Esophagus muscularis mucosa (tissue), 4 donors: ENCODE data around the gene TMEM45A. TPM values are rescaled to one million over a fixed set of nuclear protein-coding genes. Genes with fewer than 3 reads are reported as not detected.
"Not testable (repeated sequence)": the region's sequence is repeated elsewhere in the genome, so short reads cannot be mapped to it uniquely, and the experiment has no call there.

Experiments
- DNase-seq: peaks from one replicate; pipeline ENCODE4 v3.0.0-alpha.2; 2017; ENCODE audit errors: extremely low spot score
- H3K27ac ChIP-seq, 4 donors: fragments of 200-600 bp; sonication (generic); replicated peaks in 1 of 4; 1 replicate in 3 of 4; 2 replicates in 1 of 4; pipeline ENCODE4 v1.5.1; 2016 to 2019; ENCODE audit warnings: mild to moderate bottlenecking in 1 of 4
- H3K27me3 ChIP-seq, 4 donors: fragments of 200-600 bp; sonication (generic); one replicate each; pipeline versions ENCODE4 v1.5.1 to v1.6.0; 2016 to 2019
- H3K36me3 ChIP-seq, 4 donors: fragments of 200-600 bp; sonication (generic); one replicate each; pipeline ENCODE4 v1.5.1; 2016 to 2019
- H3K4me1 ChIP-seq, 4 donors: fragments of 200-600 bp; sonication (generic); one replicate each; pipeline ENCODE4 v1.5.1; 2016 to 2019
- H3K4me3 ChIP-seq, 4 donors: fragments of 200-600 bp; sonication (generic); 1 replicate in 2 of 4; 2 replicates in 2 of 4; pipeline ENCODE4 v1.5.1; 2016 to 2019; ENCODE audit warnings: mild to moderate bottlenecking in 4 of 4, moderate library complexity in 1 of 4
- H3K9me3 ChIP-seq, 4 donors: fragments of 200-600 bp; sonication (generic); 1 replicate in 3 of 4; 2 replicates in 1 of 4; pipeline ENCODE4 v1.5.1; 2016 to 2019
- EP300 ChIP-seq: sonication (generic); formaldehyde crosslinking; IDR thresholded peaks from one replicate; pipeline ENCODE4 v1.6.1; 2017; ENCODE audit warnings: antibody characterized with exemption
- POLR2A ChIP-seq: fragments of 450-650 bp; IDR thresholded peaks from one replicate; pipeline ENCODE4 v1.6.1; 2017; ENCODE audit warnings: antibody characterized with exemption, moderate library complexity, mild to moderate bottlenecking, low read depth
- POLR2AphosphoS5 ChIP-seq, 2 donors: sonication (generic); formaldehyde crosslinking; IDR thresholded peaks; one replicate each; pipeline ENCODE4 v1.6.1; 2017; ENCODE audit warnings: antibody characterized with exemption in 2 of 2
- WGBS: methylation state at CpG from one replicate; pipeline ENCODE4 v1.1.5; 2018; 5-methylcytosine and 5-hydroxymethylcytosine counted together
- intact Hi-C: fragments of 100-400 bp; cut with DNase I; formaldehyde crosslinking; loops from one replicate; pipeline ENCODE4 v1.15.1; 2023
- total RNA-seq, 4 donors: library from RNA; depleted of rRNA; stranded (reverse); fragments of >200 nt; gene quantifications; one replicate each; pipeline versions ENCODE4 v1.1.0 to v1.2.1, GENCODE V29; 2016
- TF ChIP-seq, protein P1 (sequence below), 3 experiments: fragments of 200-600 bp in 2 of 3; fragments of 450-650 bp in 1 of 3; sonication (generic) in 2 of 3; IDR thresholded peaks; one replicate each; pipeline ENCODE4 v1.5.1; 2017 to 2019; ENCODE audit warnings: antibody characterized with exemption in 3 of 3, mild to moderate bottlenecking in 2 of 3, moderate library complexity in 1 of 3

Gene TMEM45A
- total RNA-seq, 4 donors from 2014 or later = 8.7 to 17.2 (median 9.6) TPM

GRCh38 chr3:100499651-100500050 is 7.2 kb downstream of the TMEM45A start:
- Histone ChIP-seq H3K27ac (no peak overlapping the region), H3K4me3 (no peak overlapping the region), H3K27me3 (no peaks in the 10 kb centered on the region), H3K4me1 (no peaks in the 10 kb centered on the region), H3K9me3 (no peaks in the 10 kb centered on the region), H3K36me3 (no peaks in the 10 kb centered on the region)
- intact Hi-C loops = loop anchor here (10.0 kb wide), 1 partner anchor 665 kb away; no protein-coding TSS in a partner anchor
- peak; percentile 31 for DNase-seq
- WGBS = 100% methylated on average over 4 of the region's 4 CpGs
- TF ChIP-seq EP300 (no peak), POLR2AphosphoS5 (IDR thresholded peaks at IDR 0.05) (no peak), POLR2A (no peak)
- TF ChIP-seq, protein P1, sequence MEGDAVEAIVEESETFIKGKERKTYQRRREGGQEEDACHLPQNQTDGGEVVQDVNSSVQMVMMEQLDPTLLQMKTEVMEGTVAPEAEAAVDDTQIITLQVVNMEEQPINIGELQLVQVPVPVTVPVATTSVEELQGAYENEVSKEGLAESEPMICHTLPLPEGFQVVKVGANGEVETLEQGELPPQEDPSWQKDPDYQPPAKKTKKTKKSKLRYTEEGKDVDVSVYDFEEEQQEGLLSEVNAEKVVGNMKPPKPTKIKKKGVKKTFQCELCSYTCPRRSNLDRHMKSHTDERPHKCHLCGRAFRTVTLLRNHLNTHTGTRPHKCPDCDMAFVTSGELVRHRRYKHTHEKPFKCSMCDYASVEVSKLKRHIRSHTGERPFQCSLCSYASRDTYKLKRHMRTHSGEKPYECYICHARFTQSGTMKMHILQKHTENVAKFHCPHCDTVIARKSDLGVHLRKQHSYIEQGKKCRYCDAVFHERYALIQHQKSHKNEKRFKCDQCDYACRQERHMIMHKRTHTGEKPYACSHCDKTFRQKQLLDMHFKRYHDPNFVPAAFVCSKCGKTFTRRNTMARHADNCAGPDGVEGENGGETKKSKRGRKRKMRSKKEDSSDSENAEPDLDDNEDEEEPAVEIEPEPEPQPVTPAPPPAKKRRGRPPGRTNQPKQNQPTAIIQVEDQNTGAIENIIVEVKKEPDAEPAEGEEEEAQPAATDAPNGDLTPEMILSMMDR (IDR thresholded peaks at IDR 0.05) = no peak

DNA sequence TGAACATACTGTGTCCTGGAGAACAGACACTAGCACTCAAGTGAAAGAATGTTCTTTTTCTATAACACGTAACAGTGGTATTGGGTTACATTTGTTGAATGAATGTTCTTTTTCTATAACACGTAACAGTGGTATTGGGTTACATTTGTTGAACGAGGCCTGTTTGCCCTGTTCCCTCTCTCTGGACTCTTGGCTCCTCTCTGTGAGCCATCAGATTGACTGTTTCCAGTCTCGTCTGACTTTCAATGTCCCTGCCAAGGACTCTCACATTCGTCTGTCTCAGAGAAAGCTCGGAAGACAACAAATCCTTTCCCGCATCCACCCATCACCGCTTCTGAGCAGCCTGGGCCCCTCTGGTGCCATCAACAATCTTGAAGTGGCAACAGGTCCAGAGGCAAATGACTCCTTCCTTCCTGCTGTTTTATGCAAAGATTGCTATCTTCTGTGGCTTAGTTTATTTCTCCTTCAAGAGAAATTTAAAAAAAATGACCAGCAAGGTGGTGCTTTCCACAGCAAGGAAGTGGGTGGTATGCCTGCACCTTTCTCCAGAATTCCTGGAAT is 8.0 kb downstream of the TMEM45A start:
- no peaks in the 10 kb centered on the region for H3K4me1 ChIP-seq
- no peak overlapping the region for H3K4me3 ChIP-seq
- TF ChIP-seq POLR2A (no peak), EP300 (no peak), POLR2AphosphoS5 (IDR thresholded peaks at IDR 0.05) (no peak)
- H3K27me3 ChIP-seq = no peaks in the 10 kb centered on the region
- intact Hi-C loops = no loop called here
- H3K27ac ChIP-seq = no peak overlapping the region
- no peaks in the 10 kb centered on the region for H3K36me3 ChIP-seq
- DNase-seq = peak; percentile 50
- H3K9me3 ChIP-seq = no peaks in the 10 kb centered on the region
- 81% methylated on average over 8 of the region's 8 CpGs for WGBS

DNA sequence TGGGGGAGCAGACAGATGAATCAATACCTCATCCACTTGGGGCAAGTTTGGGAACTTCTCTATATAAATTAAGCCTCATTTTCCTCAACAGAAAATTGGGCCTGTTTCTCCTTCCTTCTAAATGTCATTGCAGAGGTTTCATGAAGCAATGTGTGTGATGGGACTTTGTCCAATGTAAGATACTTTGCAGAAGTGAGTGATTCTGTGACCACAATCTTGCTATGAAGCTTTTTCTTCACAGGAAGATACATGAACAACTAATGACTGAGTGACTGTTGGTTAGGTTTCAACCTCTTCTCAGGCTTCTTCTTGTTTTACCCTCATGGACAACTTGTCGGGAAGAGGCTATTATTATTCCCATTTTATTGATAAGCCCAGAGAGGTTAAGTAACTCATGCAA is 11.0 kb downstream of the TMEM45A start:
- TF ChIP-seq, protein P1 (IDR thresholded peaks at IDR 0.05) = no peak
- TF ChIP-seq POLR2A (no peak), POLR2AphosphoS5 (IDR thresholded peaks at IDR 0.05) (no peak), EP300 (no peak)
- no peak for DNase-seq
- Histone ChIP-seq H3K27me3 (no peaks in the 10 kb centered on the region), H3K4me1 (peaks cover 0 to 7% (median 3%) of the 10 kb centered on the region in 4 donors), H3K27ac (no peak overlapping the region), H3K9me3 (no peaks in the 10 kb centered on the region), H3K4me3 (no peak overlapping the region), H3K36me3 (no peaks in the 10 kb centered on the region)
- intact Hi-C loops = no loop called here
- 94% methylated on average over 1 of the region's 1 CpG for WGBS

- 57% methylated on average over 2 of the region's 2 CpGs for WGBS
- intact Hi-C loops = no loop called here
Measured at GRCh38 chr3:100506355-100506754, 13.9 kb downstream of the TMEM45A start.

GRCh38 chr3:100509818-100510217 is 17.4 kb downstream of the TMEM45A start:
- intact Hi-C loops = not testable (repeated sequence)

More at GRCh38 chr3:100506355-100506754, 13.9 kb downstream of the TMEM45A start:
- no peak for DNase-seq
- no peaks in the 10 kb centered on the region for H3K27me3 ChIP-seq
- H3K9me3 ChIP-seq = no peaks in the 10 kb centered on the region
- no peak overlapping the region for H3K27ac ChIP-seq
- no peak overlapping the region for H3K4me3 ChIP-seq
- H3K36me3 ChIP-seq = no peaks in the 10 kb centered on the region
- TF ChIP-seq EP300 = no peak
- TF ChIP-seq POLR2AphosphoS5 (IDR thresholded peaks at IDR 0.05) = no peak
- no peak for TF ChIP-seq POLR2A
- H3K4me1 ChIP-seq = peaks cover 0 to 7% (median 3%) of the 10 kb centered on the region in 4 donors

DNA sequence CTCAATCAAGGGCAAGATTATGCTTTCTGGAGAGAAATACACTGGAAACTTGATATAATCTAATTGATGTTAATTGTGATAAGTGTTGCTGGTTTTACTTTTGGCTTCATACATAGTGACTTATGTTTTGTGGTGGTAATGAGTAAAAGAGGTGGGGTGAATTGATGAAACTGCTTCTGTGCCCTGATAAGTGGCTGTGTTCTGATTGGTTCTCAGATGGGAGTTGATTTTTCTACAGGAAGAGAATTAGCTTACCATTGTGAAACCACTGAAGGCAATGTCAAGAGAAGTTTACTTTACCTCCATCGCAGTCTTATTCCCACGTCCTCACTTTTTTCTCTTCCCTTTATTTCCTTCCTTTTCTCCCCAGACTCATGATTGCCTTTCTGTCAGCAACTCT is 23.8 kb downstream of the TMEM45A start:
- no peak for DNase-seq
- intact Hi-C loops = no loop called here
- 62% methylated on average over 2 of the region's 2 CpGs for WGBS
- no peak overlapping the region for H3K27ac ChIP-seq
- H3K4me1 ChIP-seq = no peaks in the 10 kb centered on the region
- H3K4me3 ChIP-seq = no peak overlapping the region
- TF ChIP-seq EP300 (no peak), POLR2A (no peak), POLR2AphosphoS5 (IDR thresholded peaks at IDR 0.05) (no peak)
- TF ChIP-seq, protein P1 (IDR thresholded peaks at IDR 0.05) = no peak
- no peaks in the 10 kb centered on the region for H3K27me3 ChIP-seq
- no peaks in the 10 kb centered on the region for H3K9me3 ChIP-seq
- peaks cover 0 to 6% (median 0%) of the 10 kb centered on the region in 4 donors for H3K36me3 ChIP-seq

More at GRCh38 chr3:100509818-100510217, 17.4 kb downstream of the TMEM45A start:
- not testable (repeated sequence) for H3K9me3 ChIP-seq, H3K4me1 ChIP-seq, H3K36me3 ChIP-seq, H3K27ac ChIP-seq, H3K27me3 ChIP-seq, H3K4me3 ChIP-seq
- peak; percentile 3 for DNase-seq
- WGBS = 96% methylated on average over 8 of the region's 15 CpGs
